HG03066 (cell line): Measurements from ENCODE around the gene NEO1.

ENCODE experiments used
- ATAC-seq: cut with Tn5 transposase; IDR thresholded peaks from one replicate; pipeline ENCODE4 v1.9.1; 2021; ENCODE audit warnings: low read depth; ENCODE audit not compliant: unreplicated experiment

Gene NEO1

GRCh38 chr15:73344056-73344455, 291.8 kb downstream of the NEO1 start:
- no peak for ATAC-seq

- no peak for ATAC-seq
Observed at GRCh38 chr15:73345658-73346057, 293.4 kb downstream of the NEO1 start.

DNA sequence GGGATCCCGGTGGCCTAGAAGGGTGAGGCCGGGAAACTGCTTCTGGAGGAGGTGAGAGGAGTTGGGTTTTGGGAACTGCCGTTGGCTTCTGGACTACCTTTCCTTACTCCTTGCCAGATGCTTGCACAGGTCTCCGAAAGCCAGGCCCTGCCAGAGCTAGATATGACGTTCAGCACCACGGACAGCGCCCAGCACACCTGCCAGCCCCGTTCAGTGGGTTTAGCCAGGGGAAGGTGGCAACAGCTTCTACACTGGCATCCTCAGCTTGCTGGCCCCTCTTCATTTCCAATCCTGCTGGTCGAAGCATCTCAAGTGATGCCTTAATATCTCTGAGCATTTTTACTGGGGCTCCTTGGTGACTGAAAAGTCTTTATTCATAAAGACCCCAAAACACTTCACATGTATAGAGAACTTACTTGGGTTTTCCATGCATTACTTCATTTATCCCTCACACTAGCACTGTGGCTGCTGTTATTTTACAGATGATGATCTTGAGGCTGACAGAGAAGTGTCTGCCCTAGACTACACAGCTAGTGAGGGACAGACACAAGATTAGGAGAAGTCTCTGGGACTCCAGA, 294.6 kb downstream of the NEO1 start:
- ATAC-seq = no peak

- no peak for ATAC-seq
Observed at GRCh38 chr15:73349191-73349590, 296.9 kb downstream of the NEO1 start.

DNA sequence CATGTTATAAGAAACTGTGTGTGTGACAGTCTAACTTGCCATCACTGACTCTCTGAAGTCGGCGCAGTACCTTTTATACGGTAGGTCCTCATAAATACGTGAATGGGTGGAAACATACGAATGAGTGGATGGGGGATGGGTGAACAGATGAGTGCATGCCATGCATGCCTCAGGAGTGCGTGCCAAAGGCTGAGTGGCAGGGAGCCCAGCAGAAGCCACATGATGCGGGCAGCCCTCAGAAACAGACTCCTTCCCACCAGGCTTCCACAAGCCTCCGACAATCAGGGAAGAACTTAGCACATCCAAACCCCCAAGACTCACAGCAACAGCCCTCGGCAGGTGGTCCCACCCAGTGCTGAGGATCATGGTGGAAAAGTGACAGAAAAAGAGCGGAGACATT, 299.8 kb downstream of the NEO1 start:
- no peak for ATAC-seq

DNA sequence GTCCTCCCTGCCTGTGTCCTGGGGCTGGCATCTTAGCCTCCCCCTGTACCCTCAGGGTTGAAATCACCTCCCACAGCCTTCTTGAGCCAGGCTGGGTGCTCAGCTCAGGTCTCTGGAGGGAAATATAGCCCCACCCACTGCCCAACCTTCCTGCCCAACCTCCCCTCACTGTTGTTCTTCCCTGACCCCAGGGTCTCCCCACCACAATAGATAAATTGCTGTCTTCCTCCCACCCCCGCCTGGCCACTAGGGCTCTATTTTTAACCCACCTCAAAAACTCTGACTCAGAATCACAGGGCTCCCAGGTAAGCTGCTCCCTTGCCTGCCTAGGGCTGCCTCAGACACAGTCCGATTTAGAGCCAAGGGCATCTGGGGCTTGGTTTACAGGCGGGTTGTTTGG, 301.5 kb downstream of the NEO1 start:
- no peak for ATAC-seq

GRCh38 chr15:73354241-73354640, 302.0 kb downstream of the NEO1 start:
- ATAC-seq = no peak
